Measurements from ENCODE around the gene SPPL3.

DNA sequence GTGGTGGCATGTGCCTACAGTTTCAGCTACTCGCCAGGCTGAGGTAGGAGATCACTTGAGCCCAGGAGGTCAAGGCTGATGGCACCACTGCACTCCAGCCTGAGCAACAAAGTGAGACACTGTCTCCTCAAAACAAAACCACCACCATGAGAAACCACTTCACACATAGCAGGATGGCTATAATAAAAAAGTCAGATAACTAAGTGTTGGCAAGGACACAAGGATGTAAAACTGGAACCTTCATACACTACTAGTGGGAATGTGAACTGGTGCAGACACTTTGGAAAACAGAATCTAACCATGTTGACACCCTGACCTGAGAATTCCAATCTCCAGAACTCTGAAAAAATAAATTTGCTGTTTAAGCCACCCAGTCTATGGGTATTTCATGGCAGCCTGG is 110.8 kb downstream of the SPPL3 start:
- TF ChIP-seq, protein P1, sequence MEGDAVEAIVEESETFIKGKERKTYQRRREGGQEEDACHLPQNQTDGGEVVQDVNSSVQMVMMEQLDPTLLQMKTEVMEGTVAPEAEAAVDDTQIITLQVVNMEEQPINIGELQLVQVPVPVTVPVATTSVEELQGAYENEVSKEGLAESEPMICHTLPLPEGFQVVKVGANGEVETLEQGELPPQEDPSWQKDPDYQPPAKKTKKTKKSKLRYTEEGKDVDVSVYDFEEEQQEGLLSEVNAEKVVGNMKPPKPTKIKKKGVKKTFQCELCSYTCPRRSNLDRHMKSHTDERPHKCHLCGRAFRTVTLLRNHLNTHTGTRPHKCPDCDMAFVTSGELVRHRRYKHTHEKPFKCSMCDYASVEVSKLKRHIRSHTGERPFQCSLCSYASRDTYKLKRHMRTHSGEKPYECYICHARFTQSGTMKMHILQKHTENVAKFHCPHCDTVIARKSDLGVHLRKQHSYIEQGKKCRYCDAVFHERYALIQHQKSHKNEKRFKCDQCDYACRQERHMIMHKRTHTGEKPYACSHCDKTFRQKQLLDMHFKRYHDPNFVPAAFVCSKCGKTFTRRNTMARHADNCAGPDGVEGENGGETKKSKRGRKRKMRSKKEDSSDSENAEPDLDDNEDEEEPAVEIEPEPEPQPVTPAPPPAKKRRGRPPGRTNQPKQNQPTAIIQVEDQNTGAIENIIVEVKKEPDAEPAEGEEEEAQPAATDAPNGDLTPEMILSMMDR (IDR thresholded peaks at IDR 0.05), result no peak
- TF ChIP-seq ZFX (IDR thresholded peaks at IDR 0.05; ENCODE audit: borderline replicate concordance), result no peak

Measured in 22Rv1 (cell line).